HepG2 (cell line): ENCODE data around the gene RTEL1. TPM values are rescaled to one million over a fixed set of nuclear protein-coding genes. Genes with fewer than 3 reads are reported as not detected.
A peak's percentile ranks its signal among the peaks of the same experiment; 100 is the strongest.

Source experiments
- AGO2 ChIP-seq: fragments of 200-400 bp; formaldehyde crosslinking; optimal IDR thresholded peaks from 2 replicates; pipeline ENCODE3; 2017; ENCODE audit warnings: mild to moderate bottlenecking, low read depth, low read length, moderate library complexity
- ARNT ChIP-seq: fragments of 450-650 bp; IDR thresholded peaks from 2 replicates; pipeline ENCODE4 v1.6.1; 2017
- ARNTL ChIP-seq: sonication (generic); formaldehyde crosslinking; IDR thresholded peaks from 2 replicates; pipeline ENCODE4 v1.4.0; 2020; ENCODE audit warnings: mild to moderate bottlenecking, missing genetic modification reagents
- CAMTA2 ChIP-seq: sonication (generic); formaldehyde crosslinking; IDR thresholded peaks from 2 replicates; pipeline ENCODE4 v1.4.0; 2020; ENCODE audit warnings: mild to moderate bottlenecking, missing genetic modification reagents, borderline replicate concordance
- CBX2 ChIP-seq, 2 experiments: fragments of 200-600 bp in 1 of 2; sonication (generic); formaldehyde crosslinking in 1 of 2; IDR thresholded peaks; 2 replicates each; pipeline versions ENCODE4 v1.7.0 to v1.8.1; 2018 to 2022; ENCODE audit warnings: low read depth in 2 of 2, low read length in 1 of 2, mild to moderate bottlenecking in 1 of 2, missing genetic modification reagents in 1 of 2
- FLYWCH1 ChIP-seq: sonication (generic); formaldehyde crosslinking; IDR thresholded peaks from 2 replicates; pipeline ENCODE4 v1.8.1; 2023; ENCODE audit warnings: mild to moderate bottlenecking, missing genetic modification reagents
- HNF4A ChIP-seq: sonication (generic); formaldehyde crosslinking; IDR thresholded peaks from 2 replicates; pipeline ENCODE4 v1.4.0; 2020; ENCODE audit warnings: missing genetic modification reagents
- HNF4G ChIP-seq, 2 experiments: sonication (generic) in 1 of 2; formaldehyde crosslinking in 1 of 2; IDR thresholded peaks; 2 replicates each; pipeline versions ENCODE4 v1.4.0 to v1.6.1; 2011 to 2020; ENCODE audit warnings: borderline replicate concordance in 2 of 2, low read depth in 2 of 2, mild to moderate bottlenecking in 2 of 2, low read length in 1 of 2, missing genetic modification reagents in 1 of 2, moderate library complexity in 1 of 2
- PTBP1 ChIP-seq: fragments of 200-400 bp; formaldehyde crosslinking; IDR thresholded peaks from 2 replicates; pipeline ENCODE4 v1.6.1; 2018; ENCODE audit warnings: low read length, low read depth; ENCODE audit not compliant: poor library complexity, severe bottlenecking
- RFXAP ChIP-seq: sonication (generic); formaldehyde crosslinking; IDR thresholded peaks from 2 replicates; pipeline ENCODE4 v1.4.0; 2020; ENCODE audit warnings: missing genetic modification reagents, borderline replicate concordance
- ZBTB21 ChIP-seq: sonication (generic); formaldehyde crosslinking; IDR thresholded peaks from 2 replicates; pipeline ENCODE4 v1.4.0; 2020; ENCODE audit warnings: missing genetic modification reagents
- ZC3H13 ChIP-seq: sonication (generic); formaldehyde crosslinking; IDR thresholded peaks from 2 replicates; pipeline ENCODE4 v1.8.1; 2023; ENCODE audit warnings: mild to moderate bottlenecking, missing genetic modification reagents, moderate library complexity
- ZNF224 ChIP-seq: sonication (generic); formaldehyde crosslinking; IDR thresholded peaks from 2 replicates; pipeline ENCODE4 v1.5.0; 2020; ENCODE audit warnings: mild to moderate bottlenecking, missing genetic modification reagents
- ZNF234 ChIP-seq: sonication (generic); formaldehyde crosslinking; conservative IDR thresholded peaks from 2 replicates; pipeline ENCODE4 v1.5.1; 2020; ENCODE audit warnings: mild to moderate bottlenecking, missing genetic modification reagents
- ZNF543 ChIP-seq: sonication (generic); formaldehyde crosslinking; IDR thresholded peaks from 2 replicates; pipeline ENCODE4 v1.4.0; 2020; ENCODE audit warnings: mild to moderate bottlenecking, missing genetic modification reagents
- ZNF558 ChIP-seq: sonication (generic); formaldehyde crosslinking; IDR thresholded peaks from 2 replicates; pipeline ENCODE4 v1.9.0; 2022; ENCODE audit warnings: mild to moderate bottlenecking, missing genetic modification reagents, borderline replicate concordance
- ZNF607 ChIP-seq: sonication (generic); formaldehyde crosslinking; IDR thresholded peaks from 2 replicates; pipeline ENCODE4 v1.5.1; 2020; ENCODE audit warnings: missing genetic modification reagents, mild to moderate bottlenecking, borderline replicate concordance
- polyA plus RNA-seq, 8 experiments: library from polyadenylated mRNA; depleted of rRNA in 3 of 8; stranded (reverse) in 7 of 8; unstranded in 1 of 8; fragments of >200 nt; fragmentation: Illumina TruSeq in 4 of 8; extraction: Trizol in 4 of 8; gene quantifications; 2 replicates each; pipeline versions ENCODE4 v1.2.1 to v1.2.3, GENCODE V29; 2011 to 2016; ENCODE audit warnings: low read depth in 4 of 8, missing spikeins in 1 of 8, mixed read lengths in 1 of 8; ENCODE audit not compliant: insufficient read depth in 1 of 8
- total RNA-seq, 5 experiments: library from RNA; depleted of rRNA; stranded (reverse); fragments of >200 nt; fragmentation: Illumina TruSeq; extraction: Trizol; gene quantifications; 2 replicates each; pipeline ENCODE4 v1.2.3, GENCODE V29; 2016; ENCODE audit warnings: low read depth in 1 of 5
- TF ChIP-seq, protein P1 (sequence below), 2 experiments: IDR thresholded peaks; 2 replicates each; pipeline ENCODE4 v1.6.1; 2011 to 2012; ENCODE audit warnings: low read length in 2 of 2, borderline replicate concordance in 1 of 2, low read depth in 1 of 2, mild to moderate bottlenecking in 1 of 2, moderate library complexity in 1 of 2
- TF ChIP-seq, protein P2 (sequence below): IDR thresholded peaks from 2 replicates; pipeline ENCODE4 v1.6.1; 2018; ENCODE audit warnings: missing genetic modification reagents, mild to moderate bottlenecking, missing compliant biosample characterization
- TF ChIP-seq, protein P3 (sequence below): sonication (generic); formaldehyde crosslinking; IDR thresholded peaks from 2 replicates; pipeline ENCODE4 v1.4.0; 2020; ENCODE audit warnings: missing genetic modification reagents, mild to moderate bottlenecking, borderline replicate concordance

The RTEL1 gene
- total and polyA plus RNA-seq, 2 of the 13 experiments (the other 11 are each of a cell fraction or from before 2014, with no cell fraction given) = 21.8 to 36.4 TPM

DNA sequence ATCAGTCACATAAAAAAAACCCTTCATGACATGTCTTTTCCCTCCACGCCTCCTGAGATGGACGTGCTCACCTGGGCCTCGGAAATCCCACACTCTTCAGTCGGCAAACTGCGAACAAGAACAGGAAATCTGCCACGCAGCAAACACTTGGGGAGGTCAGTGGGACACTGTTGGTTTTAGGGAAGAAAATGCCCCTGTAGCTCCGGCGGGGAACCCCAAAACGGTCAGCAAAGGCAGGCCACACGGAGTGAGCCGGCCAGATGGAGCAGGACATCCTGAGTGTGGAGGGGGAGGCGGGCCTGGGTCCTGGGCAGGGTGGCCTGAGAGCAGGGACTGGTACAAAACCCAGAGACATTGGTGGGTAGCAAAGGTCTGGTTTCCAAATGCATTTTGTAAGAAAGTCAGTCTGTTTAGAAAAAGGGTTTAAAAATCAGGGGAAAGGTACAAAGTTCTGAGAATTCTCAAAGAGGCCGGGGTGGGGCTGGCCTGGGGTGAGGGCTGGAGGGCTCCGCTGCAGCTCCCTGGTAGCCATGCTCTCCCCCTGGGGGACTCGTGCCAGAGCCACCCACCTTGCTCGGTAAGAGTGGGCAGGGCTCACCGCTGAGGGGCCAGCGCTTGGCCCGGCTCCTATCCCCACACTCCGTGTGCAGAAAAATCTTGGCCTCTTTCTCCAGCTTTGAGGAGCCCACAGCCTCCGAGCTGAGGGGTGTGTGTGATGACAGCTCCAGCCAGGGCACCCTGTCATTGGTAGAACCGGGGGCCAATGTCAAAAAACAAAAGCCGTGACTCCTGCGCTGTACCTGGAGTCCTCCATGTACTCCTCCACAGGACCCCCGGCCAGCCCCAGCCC, 86.7 kb downstream of the RTEL1 start (continued):
- TF ChIP-seq, protein P1, sequence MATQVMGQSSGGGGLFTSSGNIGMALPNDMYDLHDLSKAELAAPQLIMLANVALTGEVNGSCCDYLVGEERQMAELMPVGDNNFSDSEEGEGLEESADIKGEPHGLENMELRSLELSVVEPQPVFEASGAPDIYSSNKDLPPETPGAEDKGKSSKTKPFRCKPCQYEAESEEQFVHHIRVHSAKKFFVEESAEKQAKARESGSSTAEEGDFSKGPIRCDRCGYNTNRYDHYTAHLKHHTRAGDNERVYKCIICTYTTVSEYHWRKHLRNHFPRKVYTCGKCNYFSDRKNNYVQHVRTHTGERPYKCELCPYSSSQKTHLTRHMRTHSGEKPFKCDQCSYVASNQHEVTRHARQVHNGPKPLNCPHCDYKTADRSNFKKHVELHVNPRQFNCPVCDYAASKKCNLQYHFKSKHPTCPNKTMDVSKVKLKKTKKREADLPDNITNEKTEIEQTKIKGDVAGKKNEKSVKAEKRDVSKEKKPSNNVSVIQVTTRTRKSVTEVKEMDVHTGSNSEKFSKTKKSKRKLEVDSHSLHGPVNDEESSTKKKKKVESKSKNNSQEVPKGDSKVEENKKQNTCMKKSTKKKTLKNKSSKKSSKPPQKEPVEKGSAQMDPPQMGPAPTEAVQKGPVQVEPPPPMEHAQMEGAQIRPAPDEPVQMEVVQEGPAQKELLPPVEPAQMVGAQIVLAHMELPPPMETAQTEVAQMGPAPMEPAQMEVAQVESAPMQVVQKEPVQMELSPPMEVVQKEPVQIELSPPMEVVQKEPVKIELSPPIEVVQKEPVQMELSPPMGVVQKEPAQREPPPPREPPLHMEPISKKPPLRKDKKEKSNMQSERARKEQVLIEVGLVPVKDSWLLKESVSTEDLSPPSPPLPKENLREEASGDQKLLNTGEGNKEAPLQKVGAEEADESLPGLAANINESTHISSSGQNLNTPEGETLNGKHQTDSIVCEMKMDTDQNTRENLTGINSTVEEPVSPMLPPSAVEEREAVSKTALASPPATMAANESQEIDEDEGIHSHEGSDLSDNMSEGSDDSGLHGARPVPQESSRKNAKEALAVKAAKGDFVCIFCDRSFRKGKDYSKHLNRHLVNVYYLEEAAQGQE (IDR thresholded peaks at IDR 0.05; ENCODE audit: borderline replicate concordance in 1 of 2, low read depth in 1 of 2, low read length in 2 of 2) = no peak
- TF ChIP-seq ARNT (no peak), ZNF543 (CRISPR knock-in tag) (no peak), HNF4A (CRISPR knock-in tag) (peak; percentile 55; the same call in 1 of the 2 replicates), CAMTA2 (CRISPR knock-in tag) (no peak), PTBP1 (no peak), HNF4G (IDR thresholded peaks at IDR 0.05; ENCODE audit: borderline replicate concordance, low read depth, low read length) (peak; percentile 67), HNF4G (CRISPR knock-in tag; IDR thresholded peaks at IDR 0.05; ENCODE audit: borderline replicate concordance, low read depth) (0 out of 2 replicates have a peak, but pooled peaks have one; percentile 22), ZC3H13 (peak; percentile 93), ZNF234 (CRISPR knock-in tag) (no peak), CBX2 (IDR thresholded peaks at IDR 0.05; ENCODE audit: low read depth, low read length) (no peak), CBX2 (CRISPR knock-in tag; IDR thresholded peaks at IDR 0.05; ENCODE audit: low read depth) (no peak), FLYWCH1 (no peak), ZNF224 (CRISPR knock-in tag) (no peak), ZNF558 (CRISPR knock-in tag) (no peak), RFXAP (CRISPR knock-in tag) (no peak), ZNF607 (no peak), AGO2 (peak; percentile 100), ZBTB21 (no peak), ARNTL (CRISPR knock-in tag) (peak; percentile 64; the same call in 1 of the 2 replicates)
- TF ChIP-seq, protein P2, sequence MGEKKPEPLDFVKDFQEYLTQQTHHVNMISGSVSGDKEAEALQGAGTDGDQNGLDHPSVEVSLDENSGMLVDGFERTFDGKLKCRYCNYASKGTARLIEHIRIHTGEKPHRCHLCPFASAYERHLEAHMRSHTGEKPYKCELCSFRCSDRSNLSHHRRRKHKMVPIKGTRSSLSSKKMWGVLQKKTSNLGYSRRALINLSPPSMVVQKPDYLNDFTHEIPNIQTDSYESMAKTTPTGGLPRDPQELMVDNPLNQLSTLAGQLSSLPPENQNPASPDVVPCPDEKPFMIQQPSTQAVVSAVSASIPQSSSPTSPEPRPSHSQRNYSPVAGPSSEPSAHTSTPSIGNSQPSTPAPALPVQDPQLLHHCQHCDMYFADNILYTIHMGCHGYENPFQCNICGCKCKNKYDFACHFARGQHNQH (CRISPR knock-in tag) = no peak
- TF ChIP-seq, protein P3, sequence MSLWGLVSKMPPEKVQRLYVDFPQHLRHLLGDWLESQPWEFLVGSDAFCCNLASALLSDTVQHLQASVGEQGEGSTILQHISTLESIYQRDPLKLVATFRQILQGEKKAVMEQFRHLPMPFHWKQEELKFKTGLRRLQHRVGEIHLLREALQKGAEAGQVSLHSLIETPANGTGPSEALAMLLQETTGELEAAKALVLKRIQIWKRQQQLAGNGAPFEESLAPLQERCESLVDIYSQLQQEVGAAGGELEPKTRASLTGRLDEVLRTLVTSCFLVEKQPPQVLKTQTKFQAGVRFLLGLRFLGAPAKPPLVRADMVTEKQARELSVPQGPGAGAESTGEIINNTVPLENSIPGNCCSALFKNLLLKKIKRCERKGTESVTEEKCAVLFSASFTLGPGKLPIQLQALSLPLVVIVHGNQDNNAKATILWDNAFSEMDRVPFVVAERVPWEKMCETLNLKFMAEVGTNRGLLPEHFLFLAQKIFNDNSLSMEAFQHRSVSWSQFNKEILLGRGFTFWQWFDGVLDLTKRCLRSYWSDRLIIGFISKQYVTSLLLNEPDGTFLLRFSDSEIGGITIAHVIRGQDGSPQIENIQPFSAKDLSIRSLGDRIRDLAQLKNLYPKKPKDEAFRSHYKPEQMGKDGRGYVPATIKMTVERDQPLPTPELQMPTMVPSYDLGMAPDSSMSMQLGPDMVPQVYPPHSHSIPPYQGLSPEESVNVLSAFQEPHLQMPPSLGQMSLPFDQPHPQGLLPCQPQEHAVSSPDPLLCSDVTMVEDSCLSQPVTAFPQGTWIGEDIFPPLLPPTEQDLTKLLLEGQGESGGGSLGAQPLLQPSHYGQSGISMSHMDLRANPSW (CRISPR knock-in tag) = no peak; the same call in 1 of the 2 replicates
